ENCODE measurements around the gene FUS. TPM values are rescaled to one million over a fixed set of nuclear protein-coding genes. Genes with fewer than 3 reads are reported as not detected.

The FUS gene
- total and polyA plus RNA-seq, 2 experiments from 2014 or later = 247 to 528 TPM

DNA sequence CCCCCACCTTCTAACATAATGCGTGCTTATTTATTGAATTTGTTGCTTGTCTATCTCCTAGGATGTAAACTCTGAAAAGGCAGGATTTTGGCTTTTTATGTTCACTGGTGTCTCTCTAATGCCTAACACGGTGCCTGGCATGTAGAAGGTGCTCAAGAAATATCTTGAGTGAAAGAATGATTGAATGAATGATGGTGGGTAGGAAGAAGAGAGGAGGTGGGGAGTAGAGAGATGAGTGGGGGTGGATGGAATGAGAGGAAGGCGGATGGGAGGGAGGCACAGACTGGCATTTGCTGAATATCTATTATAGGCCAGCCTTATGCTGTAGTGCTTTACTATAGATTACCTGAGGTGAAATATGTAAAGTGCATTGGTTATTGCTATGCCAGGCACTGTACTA lies 32.4 kb upstream of the FUS start (continued):
- TF ChIP-seq, protein P1, sequence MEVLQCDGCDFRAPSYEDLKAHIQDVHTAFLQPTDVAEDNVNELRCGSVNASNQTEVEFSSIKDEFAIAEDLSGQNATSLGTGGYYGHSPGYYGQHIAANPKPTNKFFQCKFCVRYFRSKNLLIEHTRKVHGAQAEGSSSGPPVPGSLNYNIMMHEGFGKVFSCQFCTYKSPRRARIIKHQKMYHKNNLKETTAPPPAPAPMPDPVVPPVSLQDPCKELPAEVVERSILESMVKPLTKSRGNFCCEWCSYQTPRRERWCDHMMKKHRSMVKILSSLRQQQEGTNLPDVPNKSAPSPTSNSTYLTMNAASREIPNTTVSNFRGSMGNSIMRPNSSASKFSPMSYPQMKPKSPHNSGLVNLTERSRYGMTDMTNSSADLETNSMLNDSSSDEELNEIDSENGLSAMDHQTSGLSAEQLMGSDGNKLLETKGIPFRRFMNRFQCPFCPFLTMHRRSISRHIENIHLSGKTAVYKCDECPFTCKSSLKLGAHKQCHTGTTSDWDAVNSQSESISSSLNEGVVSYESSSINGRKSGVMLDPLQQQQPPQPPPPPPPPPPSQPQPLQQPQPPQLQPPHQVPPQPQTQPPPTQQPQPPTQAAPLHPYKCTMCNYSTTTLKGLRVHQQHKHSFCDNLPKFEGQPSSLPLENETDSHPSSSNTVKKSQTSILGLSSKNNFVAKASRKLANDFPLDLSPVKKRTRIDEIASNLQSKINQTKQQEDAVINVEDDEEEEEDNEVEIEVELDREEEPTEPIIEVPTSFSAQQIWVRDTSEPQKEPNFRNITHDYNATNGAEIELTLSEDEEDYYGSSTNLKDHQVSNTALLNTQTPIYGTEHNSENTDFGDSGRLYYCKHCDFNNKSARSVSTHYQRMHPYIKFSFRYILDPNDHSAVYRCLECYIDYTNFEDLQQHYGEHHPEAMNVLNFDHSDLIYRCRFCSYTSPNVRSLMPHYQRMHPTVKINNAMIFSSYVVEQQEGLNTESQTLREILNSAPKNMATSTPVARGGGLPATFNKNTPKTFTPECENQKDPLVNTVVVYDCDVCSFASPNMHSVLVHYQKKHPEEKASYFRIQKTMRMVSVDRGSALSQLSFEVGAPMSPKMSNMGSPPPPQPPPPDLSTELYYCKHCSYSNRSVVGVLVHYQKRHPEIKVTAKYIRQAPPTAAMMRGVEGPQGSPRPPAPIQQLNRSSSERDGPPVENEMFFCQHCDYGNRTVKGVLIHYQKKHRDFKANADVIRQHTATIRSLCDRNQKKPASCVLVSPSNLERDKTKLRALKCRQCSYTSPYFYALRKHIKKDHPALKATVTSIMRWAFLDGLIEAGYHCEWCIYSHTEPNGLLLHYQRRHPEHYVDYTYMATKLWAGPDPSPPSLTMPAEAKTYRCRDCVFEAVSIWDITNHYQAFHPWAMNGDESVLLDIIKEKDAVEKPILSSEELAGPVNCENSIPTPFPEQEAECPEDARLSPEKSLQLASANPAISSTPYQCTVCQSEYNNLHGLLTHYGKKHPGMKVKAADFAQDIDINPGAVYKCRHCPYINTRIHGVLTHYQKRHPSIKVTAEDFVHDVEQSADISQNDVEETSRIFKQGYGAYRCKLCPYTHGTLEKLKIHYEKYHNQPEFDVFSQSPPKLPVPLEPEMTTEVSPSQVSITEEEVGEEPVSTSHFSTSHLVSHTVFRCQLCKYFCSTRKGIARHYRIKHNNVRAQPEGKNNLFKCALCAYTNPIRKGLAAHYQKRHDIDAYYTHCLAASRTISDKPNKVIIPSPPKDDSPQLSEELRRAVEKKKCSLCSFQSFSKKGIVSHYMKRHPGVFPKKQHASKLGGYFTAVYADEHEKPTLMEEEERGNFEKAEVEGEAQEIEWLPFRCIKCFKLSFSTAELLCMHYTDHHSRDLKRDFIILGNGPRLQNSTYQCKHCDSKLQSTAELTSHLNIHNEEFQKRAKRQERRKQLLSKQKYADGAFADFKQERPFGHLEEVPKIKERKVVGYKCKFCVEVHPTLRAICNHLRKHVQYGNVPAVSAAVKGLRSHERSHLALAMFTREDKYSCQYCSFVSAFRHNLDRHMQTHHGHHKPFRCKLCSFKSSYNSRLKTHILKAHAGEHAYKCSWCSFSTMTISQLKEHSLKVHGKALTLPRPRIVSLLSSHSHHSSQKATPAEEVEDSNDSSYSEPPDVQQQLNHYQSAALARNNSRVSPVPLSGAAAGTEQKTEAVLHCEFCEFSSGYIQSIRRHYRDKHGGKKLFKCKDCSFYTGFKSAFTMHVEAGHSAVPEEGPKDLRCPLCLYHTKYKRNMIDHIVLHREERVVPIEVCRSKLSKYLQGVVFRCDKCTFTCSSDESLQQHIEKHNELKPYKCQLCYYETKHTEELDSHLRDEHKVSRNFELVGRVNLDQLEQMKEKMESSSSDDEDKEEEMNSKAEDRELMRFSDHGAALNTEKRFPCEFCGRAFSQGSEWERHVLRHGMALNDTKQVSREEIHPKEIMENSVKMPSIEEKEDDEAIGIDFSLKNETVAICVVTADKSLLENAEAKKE (CRISPR knock-in tag; IDR thresholded peaks at IDR 0.05) = no peak
- TF ChIP-seq ZNF331 (CRISPR knock-in tag; IDR thresholded peaks at IDR 0.05; ENCODE audit: low read depth) (no peak), CTCF (conservative IDR thresholded peaks at IDR 0.05; ENCODE audit: low read depth in 2 of 2) (no peak)

DNA sequence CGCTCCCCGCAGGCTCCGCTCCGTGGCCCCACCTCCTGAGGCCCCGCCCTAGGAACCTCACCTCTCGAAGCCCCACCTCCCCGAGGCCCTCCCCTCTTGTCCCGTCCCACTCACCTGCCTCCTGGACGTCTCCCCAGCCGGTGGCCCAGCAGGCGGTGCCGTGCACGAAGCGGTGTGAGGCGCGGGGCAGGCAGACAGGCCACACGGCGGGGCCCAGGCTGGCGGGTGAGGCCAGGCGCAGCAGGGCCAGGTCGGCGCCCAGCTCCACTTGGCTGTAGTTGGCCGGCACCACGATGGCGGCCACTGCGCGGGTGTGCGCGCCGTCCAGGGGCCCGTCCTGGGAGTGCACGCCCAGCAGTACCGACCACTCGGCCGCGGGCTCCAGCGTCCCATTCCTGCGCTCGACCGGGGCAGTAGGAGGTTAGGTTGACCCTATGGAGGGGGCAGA lies 31.6 kb upstream of the FUS start:
- peak overlapping the region; percentile 70 for H3K4me3 ChIP-seq
- Mint-ChIP-seq H3K9me3 (no peaks in the 10 kb centered on the region; the same call in 2 of the 3 replicates), H3K4me1 (peaks cover 20% of the 10 kb centered on the region), H3K27me3 (ENCODE audit: insufficient read depth, low read depth, poor library complexity) (peaks cover 33% of the 10 kb centered on the region), H3K27ac (no peak overlapping the region), H3K4me3 (peak overlapping the region; percentile 68), H3K36me3 (ENCODE audit: low read depth) (no peaks in the 10 kb centered on the region; the same call in 2 of the 3 replicates)
- no peaks in the 10 kb centered on the region; the same call in 1 of the 2 replicates for H3K36me3 ChIP-seq (ENCODE audit: insufficient read depth)
- DNase-seq (ENCODE audit: low spot score) (peak; percentile 78), ATAC-seq (peak; percentile 82)
- H3K9me2 ChIP-seq (ENCODE audit: insufficient read depth) = no peaks in the 10 kb centered on the region
- H2AFZ ChIP-seq = peak overlapping the region; percentile 99
- H3K4me1 ChIP-seq (ENCODE audit: insufficient read depth) = peaks cover 14% of the 10 kb centered on the region
- H4K20me1 ChIP-seq (replicated peaks; ENCODE audit: insufficient read depth) = no peaks in the 10 kb centered on the region
- no peak overlapping the region for H3K27ac ChIP-seq (ENCODE audit: low read depth)
- H3K27me3 ChIP-seq (ENCODE audit: insufficient read depth) = peaks cover 38% of the 10 kb centered on the region
- TF ChIP-seq STAT1 (IDR thresholded peaks at IDR 0.05; ENCODE audit: unreplicated experiment) (no peak), JUNB (IDR thresholded peaks at IDR 0.05; ENCODE audit: unreplicated experiment) (no peak), POLR2AphosphoS5 (IDR thresholded peaks at IDR 0.05; ENCODE audit: low read depth) (peak; percentile 81)
- H3K79me2 ChIP-seq (replicated peaks; ENCODE audit: insufficient read depth) = no peaks in the 10 kb centered on the region
- peak overlapping the region; percentile 86 for H3K4me2 ChIP-seq
- H3F3A ChIP-seq (replicated peaks; ENCODE audit: low read depth) = 0 out of 2 replicates have a peak, but pooled peaks cover 11% of the 10 kb centered on the region
